Bronchus fibroblast of lung (primary cell): ENCODE results near the gene LCE3A. TPM values are rescaled to one million over a fixed set of nuclear protein-coding genes. Genes with fewer than 3 reads are reported as not detected.

Experiments
- total RNA-seq: library from RNA; depleted of rRNA; stranded (reverse); fragments of >200 nt; gene quantifications from 2 replicates; pipeline ENCODE4 v1.2.3, GENCODE V29; 2015

The LCE3A gene
- total RNA-seq = not detected in 2 replicates

GRCh38 chr1:152622803-152623202, at the start of gene LCE3A:
Gene LCE3A, minus strand, starts transcription at chr1:152623103. Its CDS starts 0 bp downstream, at chr1:152623103.

GRCh38 chr1:152663098-152663497, 40.2 kb upstream of the LCE3A start, which contains the start of gene LCE2D:
Gene LCE2D, plus strand, starts transcription at chr1:152663380. Its CDS starts 726 bp downstream, at chr1:152664106.

GRCh38 chr1:152613511-152613910, 9.4 kb downstream of the LCE3A start, which contains the start of gene LCE3B:
Gene LCE3B, plus strand, starts transcription at chr1:152613811. Its CDS starts 0 bp downstream, at chr1:152613811.

GRCh38 chr1:152599934-152600333, 23.0 kb downstream of the LCE3A start, which contains the start of gene LCE3C:
Gene LCE3C, plus strand, starts transcription at chr1:152600234. Its CDS starts 498 bp downstream, at chr1:152600732.

GRCh38 chr1:152580433-152580832, 42.5 kb downstream of the LCE3A start, which contains the start of gene LCE3D:
Gene LCE3D, minus strand, starts transcription at chr1:152580516. Its CDS starts 580 bp downstream, at chr1:152579936.

Other genes starting within 250 kb of the LCE3A start
- gene CRNN, start 208.8 kb downstream of the LCE3A start, total RNA-seq = not detected in 2 replicates
- not detected in 2 replicates for gene LCE5A, start 112.3 kb downstream of the LCE3A start, total RNA-seq
- not detected in 2 replicates for gene CRCT1, start 108.6 kb downstream of the LCE3A start, total RNA-seq
- not detected in 2 replicates for gene LCE3E, start 56.3 kb downstream of the LCE3A start, total RNA-seq
- not detected in 2 replicates for gene LCE3D, start 42.6 kb downstream of the LCE3A start, total RNA-seq
- gene LCE3C, start 22.9 kb downstream of the LCE3A start, total RNA-seq = not detected in 2 replicates
- not detected in 2 replicates for gene LCE3B, start 9.3 kb downstream of the LCE3A start, total RNA-seq
- not detected in 2 replicates for gene LCE2D, start 40.3 kb upstream of the LCE3A start, total RNA-seq
- not detected in 2 replicates for gene LCE2C, start 52.2 kb upstream of the LCE3A start, total RNA-seq
- not detected in 2 replicates for gene LCE2B, start 63.0 kb upstream of the LCE3A start, total RNA-seq
- not detected in 2 replicates for gene LCE2A, start 75.2 kb upstream of the LCE3A start, total RNA-seq
- gene LCE4A, start 85.1 kb upstream of the LCE3A start, total RNA-seq = not detected in 2 replicates
- gene KPRP, start 134.9 kb upstream of the LCE3A start, total RNA-seq = not detected in 2 replicates
- gene LCE1F, start 152.0 kb upstream of the LCE3A start, total RNA-seq = not detected in 2 replicates
- not detected in 2 replicates for gene LCE1E, start 163.2 kb upstream of the LCE3A start, total RNA-seq
- gene LCE1D, start 173.6 kb upstream of the LCE3A start, total RNA-seq = not detected in 2 replicates
- not detected in 2 replicates for gene LCE1C, start 183.5 kb upstream of the LCE3A start, total RNA-seq
- gene LCE1B, start 188.9 kb upstream of the LCE3A start, total RNA-seq = not detected in 2 replicates
- not detected in 2 replicates for gene LCE1A, start 204.4 kb upstream of the LCE3A start, total RNA-seq
- gene LCE6A, start 219.8 kb upstream of the LCE3A start, total RNA-seq = not detected in 2 replicates
- gene LCE7A, start 236.9 kb upstream of the LCE3A start, total RNA-seq = not detected in 2 replicates